Adrenal gland (tissue), 12 donors: ENCODE results near the gene COA5. TPM values are rescaled to one million over a fixed set of nuclear protein-coding genes. Genes with fewer than 3 reads are reported as not detected.

Experiments used
- DNase-seq, 7 donors: peaks; one replicate each; pipeline ENCODE4 v3.0.0-alpha.2; 2019 to 2020
- H3K27ac ChIP-seq, 5 donors: fragments of 200-600 bp; sonication (generic) in 4 of 5; 1 replicate in 3 of 5; 2 replicates in 2 of 5; pipeline versions ENCODE4 v1.5.1 to v1.8.0; 2016 to 2020; ENCODE audit warnings: mild to moderate bottlenecking in 1 of 5
- H3K27me3 ChIP-seq: fragments of 200-600 bp; 2 replicates; pipeline ENCODE4 v1.8.0; 2021
- H3K36me3 ChIP-seq, 2 donors: fragments of 200-600 bp; replicated peaks in 1 of 2; 1 replicate in 1 of 2; 2 replicates in 1 of 2; pipeline versions ENCODE4 v1.5.1 to v1.8.0; 2018 to 2022
- H3K4me1 ChIP-seq, 2 donors: fragments of 200-600 bp; replicated peaks in 1 of 2; 1 replicate in 1 of 2; 2 replicates in 1 of 2; pipeline versions ENCODE4 v1.5.1 to v1.8.0; 2018 to 2021
- H3K4me3 ChIP-seq, 4 donors: fragments of 200-600 bp; sonication (generic) in 3 of 4; one replicate each; pipeline ENCODE4 v1.5.1; 2016 to 2018
- H3K9me3 ChIP-seq, 3 donors: fragments of 200-600 bp; sonication (generic) in 1 of 3; replicated peaks in 1 of 3; 1 replicate in 2 of 3; 2 replicates in 1 of 3; pipeline versions ENCODE4 v1.5.1 to v1.8.0; 2016 to 2021
- CTCF ChIP-seq, 6 experiments: fragments of 450-650 bp in 4 of 6; fragments of 200-600 bp in 2 of 6; sonication (generic) in 1 of 6; IDR thresholded peaks; 1 replicate in 5 of 6; 2 replicates in 1 of 6; pipeline versions ENCODE4 v1.5.1 to v1.8.0; 2016 to 2021; ENCODE audit warnings: antibody characterized with exemption in 6 of 6, mild to moderate bottlenecking in 2 of 6, moderate library complexity in 1 of 6
- POLR2A ChIP-seq, 2 donors: fragments of 450-650 bp; IDR thresholded peaks; one replicate each; pipeline ENCODE4 v1.6.1; 2017; ENCODE audit warnings: antibody characterized with exemption in 2 of 2, mild to moderate bottlenecking in 2 of 2, moderate library complexity in 1 of 2
- WGBS, 4 donors: extraction: QIAGEN DNeasy Blood & Tissue Kit in 2 of 4; methylation state at CpG; one replicate each; pipeline versions ENCODE4 v1.1.5 to v1.1.7; 2013 to 2017; 5-methylcytosine and 5-hydroxymethylcytosine counted together
- intact Hi-C, 2 donors: fragments of 100-400 bp; cut with DNase I; formaldehyde crosslinking; loops; one replicate each; pipeline versions ENCODE4 v1.14.1 to v1.15.0; 2022 to 2023
- polyA plus RNA-seq, 3 donors: library from polyadenylated mRNA; stranded (reverse); fragments of 200-250 nt in 2 of 3; fragments of 350-450 nt in 1 of 3; fragmentation: Illumina TruSeq in 1 of 3; extraction: RNeasy Lipid Tissue Mini Kit (QIAGEN cat#74804) in 1 of 3; gene quantifications; one replicate each; pipeline ENCODE4 v1.2.3, GENCODE V29; 2013 to 2014
- total RNA-seq, 9 donors: library from RNA; depleted of rRNA in 4 of 9; stranded (reverse); fragments of >200 nt in 4 of 9; fragments of 120-200 nt in 1 of 9; fragmentation: NEBNext Ultra II Directional in 1 of 9; extraction: Animal tissue kit (Norgen Biotek cat#: 25700) in 1 of 9; gene quantifications; one replicate each; pipeline versions ENCODE4 v1.1.0 to v1.2.4, GENCODE V29; 2013 to 2023
- donor health status: healthy with polysubstance abuse.
- donor health status: Bipolar disorder and iron deficiency.
- donor health status: DM: yes; HTN: yes; CAD: no.
- donor health status: DM: no; HTN: no; CAD: no.
- donor health status: DM: no; HTN: no; CAD: no.
- donor health status: DM: yes; HTN: yes; CAD: no.

The COA5 gene
- total and polyA plus RNA-seq, 12 donors = 18.9 to 76.0 (median 42.6) TPM

- H3K9me3 ChIP-seq = no peaks in the 10 kb centered on the region
- H3K4me1 ChIP-seq = peaks cover 0 to 6% of the 10 kb centered on the region in 2 donors
- H3K36me3 ChIP-seq = no peaks in the 10 kb centered on the region
- 82 to 96% (median 86%) methylated on average over 1 of the region's 1 CpG for WGBS, 4 donors
- intact Hi-C loops = no loop called here
- no peaks in the 10 kb centered on the region for H3K27me3 ChIP-seq
- no peak overlapping the region for H3K4me3 ChIP-seq
- no peak overlapping the region for H3K27ac ChIP-seq
- no peak for DNase-seq
- no peak for TF ChIP-seq POLR2A (IDR thresholded peaks at IDR 0.05)
- TF ChIP-seq CTCF (IDR thresholded peaks at IDR 0.05) = no peak
Measured at GRCh38 chr2:98650998-98651397, 42.7 kb upstream of the COA5 start.

GRCh38 chr2:98649992-98650375 lies 41.7 kb upstream of the COA5 start:
- H3K27me3 ChIP-seq = no peaks in the 10 kb centered on the region
- H3K4me3 ChIP-seq = no peak overlapping the region
- intact Hi-C loops = loop anchor here (2.0 to 5.0 kb wide), 2 partner anchors 187 to 189 kb away; no protein-coding TSS in a partner anchor
- DNase-seq = no peak
- H3K4me1 ChIP-seq = no peaks in the 10 kb centered on the region
- WGBS, 4 donors = 81 to 96% (median 89%) methylated on average over 1 of the region's 1 CpG
- H3K9me3 ChIP-seq = no peaks in the 10 kb centered on the region
- no peak overlapping the region for H3K27ac ChIP-seq
- no peaks in the 10 kb centered on the region for H3K36me3 ChIP-seq
- no peak for TF ChIP-seq POLR2A (IDR thresholded peaks at IDR 0.05)
- TF ChIP-seq CTCF (IDR thresholded peaks at IDR 0.05) = no peak

DNA sequence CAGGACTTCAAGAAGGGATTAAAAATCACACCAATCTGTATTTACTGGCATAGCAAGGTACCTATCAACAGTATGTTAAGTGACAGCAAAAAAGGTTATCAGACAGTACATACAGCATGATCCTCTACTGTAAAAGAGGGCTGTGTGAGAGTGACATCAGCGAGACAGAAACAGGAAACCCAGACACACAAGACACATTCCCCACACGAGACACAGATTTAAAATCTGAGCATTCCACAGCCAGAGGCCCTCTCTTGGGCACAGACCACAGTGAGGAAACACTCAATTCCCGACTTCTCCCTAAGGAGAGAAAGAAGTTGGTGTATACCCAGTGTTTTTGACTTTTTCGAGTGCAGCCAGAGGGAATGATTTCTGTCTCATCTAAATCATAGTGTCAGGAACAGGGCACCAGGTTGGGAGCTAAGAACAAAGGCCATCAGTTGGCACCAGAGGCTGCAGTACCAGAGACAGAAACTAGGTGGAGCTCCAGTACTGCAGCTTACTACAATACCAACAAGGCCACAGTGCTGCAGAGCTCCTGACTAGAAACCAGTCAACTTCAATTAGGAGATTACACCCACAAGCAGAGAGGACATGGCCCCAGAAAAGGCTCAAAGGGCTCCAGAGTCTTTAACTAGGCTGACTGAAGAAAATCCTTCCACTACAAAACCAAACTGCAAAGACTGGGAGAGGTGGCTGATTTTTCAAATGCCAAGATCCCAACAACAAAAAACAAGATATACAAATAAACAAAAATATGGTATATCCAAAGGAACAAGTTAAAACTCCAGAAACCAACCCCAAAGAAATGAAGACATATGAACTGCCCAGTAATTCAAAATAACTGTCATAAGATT lies 41.1 kb upstream of the COA5 start:
- DNase-seq = peak; percentile 69 to 96 (median 86)
- no peaks in the 10 kb centered on the region for H3K36me3 ChIP-seq
- no peaks in the 10 kb centered on the region for H3K4me1 ChIP-seq
- TF ChIP-seq POLR2A (IDR thresholded peaks at IDR 0.05) (no peak), CTCF (IDR thresholded peaks at IDR 0.05) (peak; percentile 97 to 99 (median 98))
- no peaks in the 10 kb centered on the region for H3K27me3 ChIP-seq
- no peaks in the 10 kb centered on the region for H3K9me3 ChIP-seq
- WGBS, 4 donors = 17 to 24% (median 22%) methylated on average over 4 of the region's 4 CpGs
- intact Hi-C loops = loop anchor here (2.0 to 5.0 kb wide), 2 partner anchors 188 to 189 kb away; no protein-coding TSS in a partner anchor
- no peak overlapping the region for H3K27ac ChIP-seq
- H3K4me3 ChIP-seq = no peak overlapping the region

GRCh38 chr2:98648451-98648850 lies 40.1 kb upstream of the COA5 start:
- no peak for TF ChIP-seq CTCF (IDR thresholded peaks at IDR 0.05)
- no peak for TF ChIP-seq POLR2A (IDR thresholded peaks at IDR 0.05)
- no peak for DNase-seq
- Histone ChIP-seq H3K27me3 (no peaks in the 10 kb centered on the region), H3K4me3 (no peak overlapping the region), H3K27ac (no peak overlapping the region), H3K36me3 (no peaks in the 10 kb centered on the region), H3K4me1 (no peaks in the 10 kb centered on the region), H3K9me3 (no peaks in the 10 kb centered on the region)
- intact Hi-C loops = loop anchor here (2.0 to 5.0 kb wide), 2 partner anchors 189 to 190 kb away; no protein-coding TSS in a partner anchor
- WGBS, 4 donors = 84 to 98% (median 88%) methylated on average over 4 of the region's 4 CpGs
